HPDE6-E6E7 (cell line): Measurements from ENCODE around the gene PDE6D.
A peak's percentile ranks its signal among the peaks of the same experiment; 100 is the strongest.
"Not testable (repeated sequence)": the region's sequence is repeated elsewhere in the genome, so short reads cannot be mapped to it uniquely, and the experiment has no call there.

Source experiments
- DNase-seq: peaks from one replicate; pipeline ENCODE4 v3.0.0; 2011; ENCODE audit warnings: missing footprints; ENCODE audit errors: extremely low spot score

The PDE6D gene

GRCh38 chr2:231720292-231720986, 60.6 kb downstream of the PDE6D start:
- no peak for DNase-seq

DNA sequence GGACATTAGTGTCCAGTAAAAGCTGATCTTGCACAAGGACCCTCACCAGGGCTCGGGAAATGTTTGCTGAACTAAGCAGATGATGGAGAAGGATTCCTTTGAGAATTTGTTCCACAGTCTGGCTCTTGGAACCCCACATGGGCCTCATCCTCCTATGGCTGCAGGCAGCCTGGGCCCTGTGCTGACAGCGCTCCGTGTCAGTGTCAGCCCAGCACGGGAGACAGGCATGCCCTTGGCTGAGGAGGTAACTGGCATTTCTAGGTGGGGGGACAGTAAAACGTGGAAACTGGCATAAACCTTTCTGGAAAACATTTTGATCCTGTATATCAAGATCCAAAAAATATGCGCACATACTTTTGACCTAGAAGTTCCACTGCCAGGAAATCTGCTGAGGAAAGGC, 62.3 kb downstream of the PDE6D start:
- DNase-seq = no peak

GRCh38 chr2:231717281-231718171, 63.6 kb downstream of the PDE6D start:
- no peak for DNase-seq

DNA sequence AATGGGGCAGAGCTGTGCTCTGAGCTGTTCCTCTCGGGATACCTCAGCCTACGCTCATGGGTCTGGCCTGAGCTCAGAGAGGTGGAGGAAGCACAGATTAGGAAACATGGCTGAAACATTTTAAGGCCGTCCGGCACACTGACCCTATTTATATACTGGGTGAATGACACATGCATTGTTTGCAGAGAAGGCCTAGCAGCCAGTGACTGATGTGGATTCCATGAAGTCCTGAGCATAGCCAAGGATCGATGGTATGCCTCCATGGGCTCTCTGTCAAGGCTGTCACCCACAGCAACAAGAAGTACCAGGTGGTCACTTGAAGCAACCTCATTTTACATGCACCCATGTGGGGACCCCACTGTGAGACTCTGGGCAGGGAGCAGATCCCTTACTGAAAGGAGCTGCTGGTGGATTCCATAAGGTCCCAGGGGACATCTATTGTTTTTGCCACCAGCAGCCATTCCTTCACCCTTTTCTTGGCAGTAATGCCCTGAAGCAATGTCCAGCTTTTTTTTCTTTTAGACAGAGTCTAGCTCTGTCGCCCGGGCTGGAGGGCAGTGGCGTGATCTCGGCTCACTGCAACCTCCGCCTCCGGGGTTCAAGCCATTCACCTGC, 64.3 kb downstream of the PDE6D start:
- DNase-seq = no peak

DNA sequence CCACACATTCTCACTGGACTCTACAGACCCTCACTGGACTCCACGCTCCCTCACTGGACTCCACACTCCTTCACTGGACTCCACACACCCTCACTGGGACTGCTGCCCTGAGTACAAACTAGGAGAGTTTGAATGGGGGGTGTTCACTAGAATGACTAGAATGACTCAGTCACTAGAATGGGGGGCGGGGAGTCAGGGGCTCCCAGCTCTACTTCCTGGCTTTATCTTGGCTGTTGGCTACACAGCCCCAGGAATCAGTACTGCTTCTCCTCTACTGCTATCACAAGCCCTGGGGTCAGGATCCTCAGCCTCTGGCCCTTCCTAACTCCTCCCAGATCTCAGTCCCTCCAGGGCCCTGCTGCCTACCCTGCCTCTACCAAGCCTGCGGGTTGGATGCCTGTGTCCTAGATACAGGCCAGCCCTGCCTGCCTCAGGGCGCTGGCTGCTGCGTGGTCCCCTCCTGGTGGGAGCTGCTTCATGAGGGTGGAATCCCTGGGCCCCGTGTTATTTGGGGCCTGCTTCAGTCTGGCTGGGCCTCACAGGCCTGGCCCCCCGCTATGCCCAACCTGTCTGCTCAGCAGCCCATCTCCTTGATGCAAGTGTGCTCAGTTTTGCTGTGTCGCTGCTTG, 65.0 kb downstream of the PDE6D start:
- no peak for DNase-seq

DNA sequence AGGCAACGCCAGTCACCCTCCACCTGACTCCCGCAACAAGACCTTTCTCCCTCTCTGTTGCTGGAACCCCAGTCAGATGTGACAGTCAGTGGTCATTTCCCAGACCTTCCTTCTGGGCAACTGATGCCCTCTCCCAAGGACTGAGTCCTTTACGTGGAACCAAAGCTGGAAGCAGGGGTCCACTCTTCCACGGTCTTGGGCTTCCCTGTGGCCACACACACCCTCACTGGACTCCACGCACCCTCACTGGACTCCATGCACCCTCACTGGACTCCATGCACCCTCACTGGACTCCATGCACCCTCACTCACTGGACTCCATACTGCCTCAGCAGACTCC, 65.6 kb downstream of the PDE6D start:
- no peak for DNase-seq

DNA sequence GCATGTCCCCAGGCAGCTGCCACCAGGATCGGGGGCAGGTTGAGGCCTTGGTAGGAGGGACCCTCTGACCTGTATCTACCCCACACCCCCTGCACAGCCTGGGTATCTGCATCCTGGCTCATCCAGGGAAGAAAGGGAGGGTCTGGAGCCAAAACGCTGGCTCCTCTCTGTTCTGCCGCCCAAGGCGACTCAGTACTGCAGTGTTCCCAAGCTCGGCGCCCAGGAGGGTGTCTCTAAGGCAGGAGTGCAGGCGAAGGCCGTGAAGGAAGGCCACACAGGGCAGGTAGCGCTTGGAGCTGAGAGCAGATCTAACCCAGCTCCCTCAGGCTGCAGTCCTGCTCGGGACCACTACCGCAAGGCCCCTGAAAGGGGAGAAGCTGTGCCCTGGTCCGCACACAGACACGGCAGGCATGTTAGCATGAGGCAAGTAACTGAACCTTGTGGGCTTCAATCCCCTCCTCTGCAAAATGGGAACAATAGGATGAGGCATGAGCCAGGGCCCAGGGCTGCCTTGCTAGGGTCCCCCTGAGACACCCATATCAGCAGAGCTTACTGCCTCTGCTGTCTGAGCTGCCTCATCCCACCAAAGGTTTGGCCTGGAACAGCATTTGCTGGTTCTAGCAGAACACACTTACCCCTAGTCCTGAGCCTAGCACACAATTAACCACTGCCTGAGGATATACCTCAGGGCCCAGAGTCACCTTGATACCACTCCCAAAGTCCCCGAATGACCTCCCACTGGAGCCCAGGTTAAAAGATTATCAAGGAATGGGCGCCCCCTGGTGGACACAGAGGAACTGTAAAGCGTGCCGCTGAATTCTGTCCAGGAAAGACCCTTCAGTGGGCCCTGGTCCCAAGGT, 66.2 kb downstream of the PDE6D start:
- DNase-seq = no peak

- peak; percentile 79 for DNase-seq
Observed at GRCh38 chr2:231713730-231714638, 67.1 kb downstream of the PDE6D start.

DNA sequence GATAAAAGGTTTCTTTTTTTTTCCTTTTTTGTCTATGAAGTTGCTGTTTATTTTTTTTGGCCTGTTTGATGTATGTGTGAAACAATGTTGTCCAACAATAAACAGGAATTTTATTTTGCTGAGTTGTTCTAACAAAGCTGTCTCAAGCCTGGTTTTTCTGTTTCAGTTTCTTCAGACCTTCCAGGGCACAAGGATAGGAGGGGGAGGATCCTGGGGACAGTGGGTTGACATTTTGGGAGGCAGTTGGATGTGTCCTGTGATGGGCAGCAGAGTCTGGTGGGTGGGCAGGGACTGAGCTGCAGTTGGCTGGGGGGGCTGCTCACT, 67.7 kb downstream of the PDE6D start:
- DNase-seq = not testable (repeated sequence)

GRCh38 chr2:231712451-231713021, 68.5 kb downstream of the PDE6D start:
- DNase-seq = not testable (repeated sequence)

GRCh38 chr2:231711677-231712450, 69.2 kb downstream of the PDE6D start:
- DNase-seq = no peak

DNA sequence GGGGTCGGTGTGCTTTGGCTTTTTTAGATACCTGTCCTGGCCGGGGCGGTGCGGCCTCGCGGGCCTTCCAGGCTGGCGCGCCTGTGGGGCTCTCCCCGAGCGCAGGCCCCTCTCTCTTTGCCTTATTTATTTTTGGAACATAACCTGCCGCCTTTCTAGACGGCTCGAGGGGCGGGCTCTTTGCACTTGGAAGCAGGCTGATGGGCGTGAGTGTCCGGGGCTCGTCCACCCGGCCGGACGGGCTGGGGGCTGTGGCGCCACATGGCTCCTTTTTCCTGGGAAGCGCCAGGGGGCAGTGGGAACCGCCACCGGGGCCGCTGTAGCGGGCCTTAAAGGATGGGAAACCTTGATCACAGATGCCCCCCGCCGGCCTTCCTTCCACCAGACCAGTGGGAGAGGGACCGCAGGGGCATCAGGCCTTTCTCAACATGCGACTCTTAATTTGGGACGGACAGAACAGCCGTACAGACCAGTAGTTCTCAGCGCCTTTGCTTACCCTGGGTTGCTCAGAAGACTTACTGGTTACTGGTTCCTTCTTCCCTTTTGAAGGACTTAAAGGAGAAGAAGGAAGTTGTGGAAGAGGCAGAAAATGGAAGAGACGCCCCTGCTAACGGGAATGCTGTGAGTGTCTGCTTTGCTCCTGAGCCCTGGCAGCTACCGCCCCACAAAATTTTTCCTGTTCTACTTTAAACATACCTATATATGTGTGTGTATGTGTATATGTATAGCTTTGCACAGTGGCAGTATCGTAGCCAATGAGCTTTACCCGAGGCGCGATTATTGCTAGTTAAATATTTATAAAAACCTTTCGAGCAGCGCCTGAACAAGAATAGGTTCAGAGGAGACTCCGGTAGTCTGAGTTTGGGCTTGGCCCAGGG, 70.0 kb downstream of the PDE6D start:
- DNase-seq = no peak

DNA sequence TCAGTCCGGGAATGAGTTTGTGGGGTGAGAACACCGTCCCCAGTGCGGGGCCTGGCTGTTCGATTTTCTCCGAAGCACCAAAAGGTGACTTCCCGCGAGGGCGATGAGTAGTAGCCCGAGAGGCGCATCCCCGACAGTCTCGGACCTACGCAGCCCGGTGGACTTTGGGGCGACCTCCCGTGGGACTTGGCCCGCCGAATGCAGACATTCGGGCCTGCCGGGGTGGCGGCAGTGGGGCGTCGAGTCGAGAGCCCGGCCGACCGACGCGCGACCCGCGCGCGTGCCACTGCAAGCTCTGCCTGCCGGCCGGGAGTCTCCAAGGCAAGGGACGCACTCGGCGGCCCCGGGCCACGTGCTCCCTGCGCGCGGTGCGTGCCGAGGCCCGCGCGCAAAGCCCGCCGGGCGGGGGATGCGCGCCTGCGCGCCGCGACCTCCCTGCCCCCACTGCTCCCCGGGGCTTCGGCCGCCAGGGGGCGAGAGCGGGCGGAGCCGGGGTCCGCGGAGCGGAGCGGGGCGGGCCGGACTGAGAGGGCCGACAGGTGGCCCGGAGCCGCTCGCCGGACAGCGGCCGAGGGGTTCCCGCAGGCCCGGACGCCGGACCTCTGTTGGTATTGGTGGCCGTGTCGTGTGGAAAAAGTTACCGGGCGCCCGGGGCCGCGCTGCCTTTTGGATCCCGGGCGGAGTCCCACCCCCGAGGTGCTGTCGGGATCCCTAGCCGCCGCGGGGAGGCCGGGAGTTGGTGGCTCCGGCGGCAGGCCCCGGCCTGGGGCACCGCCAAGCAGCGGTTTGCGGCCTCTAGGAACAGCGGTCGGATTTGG, 70.9 kb downstream of the PDE6D start:
- peak; percentile 71 for DNase-seq

DNA sequence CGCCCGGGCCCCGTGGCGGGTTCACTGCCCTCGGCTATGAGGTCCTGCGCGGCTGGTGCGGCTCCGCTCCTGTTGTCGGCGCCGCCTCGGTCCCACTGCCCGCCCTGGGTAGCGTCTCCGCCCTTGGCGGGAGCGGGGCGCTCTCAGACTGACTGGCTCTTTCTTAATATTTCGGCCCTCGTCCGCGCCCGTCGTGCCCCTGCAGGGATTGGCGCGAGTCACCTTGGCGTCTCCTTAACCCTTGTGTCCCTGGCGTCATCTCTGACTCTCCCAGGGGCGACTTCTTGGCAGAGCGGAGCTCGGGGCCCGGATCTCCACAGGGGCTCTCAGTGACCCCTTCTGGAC, 71.5 kb downstream of the PDE6D start:
- DNase-seq = no peak

- no peak for DNase-seq
Observed at GRCh38 chr2:231708773-231709635, 72.1 kb downstream of the PDE6D start.

DNA sequence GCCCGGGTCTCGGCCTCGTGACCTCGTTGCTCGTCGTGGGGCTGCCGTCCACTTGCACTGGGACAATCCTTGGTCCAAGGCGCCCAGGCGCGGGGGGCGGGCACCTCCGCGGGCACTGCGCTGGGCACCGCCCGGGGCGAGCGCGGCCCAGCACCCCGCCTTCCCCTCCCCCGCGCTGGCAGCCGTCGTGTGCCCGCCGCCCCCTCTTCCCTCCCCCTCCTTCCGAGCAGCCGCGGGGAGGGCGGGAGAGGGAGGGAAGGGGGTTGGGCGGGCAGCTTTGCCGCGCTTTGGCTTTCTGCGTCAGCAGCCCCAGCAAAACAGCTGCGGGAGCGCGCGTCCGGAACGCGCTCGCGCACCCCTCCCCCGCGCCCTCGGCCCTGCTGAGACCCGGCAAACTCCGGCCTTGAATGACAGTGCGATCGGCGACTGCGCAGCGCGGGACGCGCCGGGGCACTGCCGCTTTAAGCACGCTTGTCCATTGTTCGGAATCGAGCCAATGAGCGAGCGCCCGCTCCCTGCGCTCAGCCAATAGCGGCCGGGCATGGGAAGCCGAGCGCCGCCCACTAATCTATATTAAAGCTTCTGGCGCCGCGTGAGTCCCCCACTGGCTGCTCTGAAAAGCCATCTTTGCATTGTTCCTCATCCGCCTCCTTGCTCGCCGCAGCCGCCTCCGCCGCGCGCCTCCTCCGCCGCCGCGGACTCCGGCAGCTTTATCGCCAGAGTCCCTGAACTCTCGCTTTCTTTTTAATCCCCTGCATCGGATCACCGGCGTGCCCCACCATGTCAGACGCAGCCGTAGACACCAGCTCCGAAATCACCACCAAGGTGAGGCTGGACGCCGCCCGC, 72.9 kb downstream of the PDE6D start, which contains the start of gene PTMA:
Gene PTMA (plus strand): TSS at position 599 of the 846 bp plus-strand sequence. CDS start 182 bp downstream, at position 781.
- DNase-seq = peak; percentile 94
